Activated naive CD4-positive, alpha-beta T cell treated with anti-CD3 and anti-CD28 coated beads, Interleukin-2, amount 50 U/mL, for 16 hours (primary cell): ENCODE measurements around the gene IGSF9.
"Not testable (repeated sequence)": the region's sequence is repeated elsewhere in the genome, so short reads cannot be mapped to it uniquely, and the experiment has no call there.

Source experiments
- DNase-seq: peaks from one replicate; pipeline ENCODE4 v3.0.0-alpha.2; 2020

Gene IGSF9

DNA sequence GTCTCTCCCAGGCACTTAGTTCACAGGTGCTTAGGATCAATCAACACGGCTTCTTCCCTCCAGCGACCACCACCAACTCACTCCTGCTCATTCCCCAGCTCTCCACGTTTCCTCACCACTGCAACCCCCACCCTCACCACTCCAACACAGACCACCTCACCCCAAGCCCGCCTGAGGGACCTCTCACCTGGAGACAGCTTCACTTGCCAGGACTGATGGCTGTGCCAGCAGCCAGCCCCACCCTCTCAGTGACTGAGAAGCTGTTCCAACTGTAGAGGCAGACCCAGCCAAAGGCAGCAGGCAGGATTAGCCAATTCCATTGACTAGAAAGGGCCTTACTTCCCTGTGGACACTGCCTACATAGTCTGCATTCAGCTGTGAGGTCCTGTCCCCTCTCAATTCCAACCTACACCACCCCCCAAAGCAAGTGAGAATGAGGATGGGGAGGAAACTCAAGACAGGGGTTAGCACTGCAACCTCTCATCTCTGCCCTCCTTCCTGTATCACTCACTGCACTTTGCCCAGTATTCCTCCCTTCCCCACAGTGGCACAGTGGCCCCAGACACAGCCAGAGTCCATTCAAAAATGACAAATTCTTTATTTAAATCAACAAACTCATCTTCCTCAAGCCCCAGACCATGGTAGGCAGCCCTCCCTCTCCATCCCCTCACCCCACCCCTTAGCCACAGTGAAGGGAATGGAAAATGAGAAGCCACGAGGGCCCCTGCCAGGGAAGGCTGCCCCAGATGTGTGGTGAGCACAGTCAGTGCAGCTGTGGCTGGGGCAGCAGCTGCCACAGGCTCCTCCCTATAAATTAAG is 27.7 kb downstream of the IGSF9 start:
- DNase-seq = no peak

- no peak for DNase-seq
Observed at GRCh38 chr1:159916242-159917051, 29.0 kb downstream of the IGSF9 start.

GRCh38 chr1:159915571-159916241 is 29.7 kb downstream of the IGSF9 start:
- no peak for DNase-seq

DNA sequence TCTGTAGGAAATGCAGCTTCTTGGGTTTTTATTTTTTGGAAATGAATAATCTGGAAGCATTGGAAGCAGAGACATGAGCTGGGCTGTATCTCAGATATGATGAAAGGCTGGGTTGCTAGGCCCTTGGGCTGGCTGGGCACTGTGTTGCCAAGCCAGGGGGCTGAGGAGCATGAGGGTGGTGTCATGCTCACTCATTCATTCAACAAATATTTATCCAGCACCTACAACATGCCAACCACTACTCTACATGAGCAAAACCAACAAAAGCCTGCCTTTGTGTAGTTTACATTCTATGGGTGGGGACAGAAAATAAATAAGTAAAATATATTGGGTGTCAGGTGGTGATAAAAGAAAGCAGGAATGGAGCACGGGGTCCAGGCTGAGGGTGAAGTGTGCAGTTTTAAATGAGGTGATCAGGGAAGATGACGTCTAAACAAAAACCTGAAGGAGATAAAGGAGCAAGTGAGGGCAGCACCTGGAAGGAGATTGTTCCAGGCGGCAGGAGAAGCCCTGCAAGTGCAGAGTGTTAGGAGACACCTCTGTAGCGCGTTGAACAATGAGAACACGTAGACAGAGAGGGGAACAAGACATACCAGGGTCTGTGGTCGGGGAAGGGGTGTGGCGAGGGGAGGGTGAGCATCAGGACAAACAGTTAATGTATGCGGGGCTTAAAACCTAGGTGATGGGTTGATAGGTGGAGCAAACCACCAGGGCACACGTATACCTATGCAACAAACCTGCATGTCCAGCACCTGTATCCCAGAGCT is 31.0 kb downstream of the IGSF9 start:
- DNase-seq = no peak

GRCh38 chr1:159913451-159914192 is 31.8 kb downstream of the IGSF9 start:
- no peak for DNase-seq

GRCh38 chr1:159911326-159912070 is 33.9 kb downstream of the IGSF9 start:
- no peak for DNase-seq

GRCh38 chr1:159908031-159908940 is 37.1 kb downstream of the IGSF9 start:
- DNase-seq = no peak

DNA sequence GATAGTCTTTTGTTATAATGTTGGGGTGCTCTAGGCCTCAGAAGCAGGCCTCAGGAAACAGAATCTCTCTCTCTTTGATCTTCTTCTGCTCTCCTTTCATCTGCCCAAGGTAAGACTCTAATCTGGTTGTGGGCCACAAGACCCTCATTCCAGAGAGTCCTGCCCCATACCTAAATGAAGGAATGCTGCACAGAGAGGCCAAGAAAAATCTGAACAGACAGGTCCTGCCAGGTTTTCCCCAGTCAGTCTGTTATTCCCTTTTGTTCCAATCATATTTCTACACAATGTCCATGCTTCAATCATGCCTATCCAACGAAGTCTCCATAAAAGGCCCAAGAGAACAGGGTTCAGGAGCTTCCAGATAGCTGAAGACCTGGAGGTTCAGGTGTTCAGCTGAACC is 38.5 kb downstream of the IGSF9 start:
- no peak for DNase-seq

- not testable (repeated sequence) for DNase-seq
Observed at GRCh38 chr1:159904036-159904435, 41.4 kb downstream of the IGSF9 start.

DNA sequence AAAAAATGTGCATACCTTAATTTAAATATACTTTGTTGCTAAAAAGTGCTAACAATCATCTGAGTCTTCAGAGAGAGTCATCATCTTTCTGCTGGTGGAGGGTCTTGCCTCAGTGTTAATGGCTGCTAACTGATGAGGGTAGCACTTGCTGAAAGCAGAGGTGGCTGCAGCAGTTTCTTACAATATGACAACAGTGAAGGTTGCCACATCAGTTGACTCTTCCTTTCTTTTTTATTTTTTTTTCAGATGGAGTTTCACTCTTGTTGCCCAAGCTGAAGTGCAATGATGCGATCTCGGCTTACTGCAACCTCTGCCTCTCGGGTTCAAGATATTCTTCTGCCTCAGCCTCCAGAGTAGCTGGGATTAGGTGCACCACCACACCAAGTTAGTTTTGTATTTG is 42.9 kb downstream of the IGSF9 start:
- DNase-seq = no peak

DNA sequence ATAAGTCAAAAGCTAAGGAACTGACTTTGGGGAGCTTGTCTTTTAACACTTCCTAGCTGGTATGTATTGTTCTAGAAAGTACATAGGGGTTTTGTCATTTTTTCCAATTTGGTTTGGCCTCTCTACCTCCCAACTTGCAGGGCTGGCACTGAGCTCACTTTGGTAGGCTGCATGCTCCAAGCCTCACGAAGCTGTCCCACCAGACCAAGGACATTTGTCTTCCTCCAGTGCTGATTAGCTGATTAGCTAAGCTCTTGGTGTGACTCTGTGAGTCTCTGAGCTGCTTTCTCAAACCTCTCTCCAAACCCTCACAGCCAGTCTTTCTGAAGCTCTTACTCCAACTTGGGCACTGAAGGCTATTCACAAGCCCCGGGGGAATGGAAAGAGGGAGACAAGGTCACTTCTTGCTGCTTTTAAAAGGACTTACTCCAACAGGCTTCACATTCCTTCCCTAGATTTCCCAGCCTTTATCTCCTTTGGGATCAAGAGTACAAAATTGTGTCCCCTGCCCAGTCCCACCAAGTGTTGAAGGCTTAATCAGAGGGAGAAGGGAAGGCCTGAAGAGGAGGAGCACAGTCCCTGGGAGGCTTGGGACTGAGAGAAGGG is 44.6 kb downstream of the IGSF9 start:
- no peak for DNase-seq

GRCh38 chr1:159900086-159900680 is 45.2 kb downstream of the IGSF9 start, which contains the start of gene CFAP45:
Gene CFAP45, minus strand, starts transcription at chr1:159900165. Its CDS starts 67 bp downstream, at chr1:159900098.
- DNase-seq = no peak

- not testable (repeated sequence) for DNase-seq
Observed at GRCh38 chr1:159899634-159900033, 45.8 kb downstream of the IGSF9 start.

- no peak for DNase-seq
Observed at GRCh38 chr1:159898527-159898926, 46.9 kb downstream of the IGSF9 start.

- no peak for DNase-seq
Observed at GRCh38 chr1:159897962-159898361, 47.5 kb downstream of the IGSF9 start.

- DNase-seq = no peak
Observed at GRCh38 chr1:159896546-159896930, 48.9 kb downstream of the IGSF9 start.

DNA sequence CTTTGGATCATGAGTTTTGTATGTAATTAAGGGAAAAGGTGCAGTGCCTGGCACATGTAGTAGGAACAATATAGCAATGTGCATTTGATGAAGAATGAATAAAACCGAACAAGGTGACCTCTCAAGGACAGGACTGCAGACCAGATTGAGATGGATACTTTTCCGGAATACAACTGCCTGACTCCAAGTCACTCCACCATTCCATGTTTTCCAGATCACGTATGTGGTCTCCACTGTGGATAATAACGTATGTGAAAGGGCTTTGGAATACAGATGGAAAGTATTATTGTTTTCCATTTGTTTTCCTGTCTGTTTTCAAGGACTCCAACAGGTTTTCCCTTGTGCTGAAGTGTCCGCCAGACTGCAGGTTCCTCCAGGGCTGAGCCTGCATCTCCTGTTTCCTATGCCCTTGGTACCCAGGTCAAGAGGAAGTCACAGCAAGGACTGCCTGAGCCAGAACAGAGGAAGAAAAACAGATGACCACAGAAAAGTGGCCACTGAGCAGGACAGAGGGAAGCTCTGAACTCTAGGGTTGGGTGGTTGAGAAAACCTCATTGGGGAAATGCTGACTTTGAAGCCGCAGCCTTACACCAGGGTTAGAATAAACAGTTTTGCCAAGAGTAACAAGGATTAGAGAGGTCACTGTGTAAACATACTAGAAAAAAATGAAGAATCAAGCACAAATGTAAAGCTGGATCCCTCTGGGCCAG is 49.4 kb downstream of the IGSF9 start:
- no peak for DNase-seq

DNA sequence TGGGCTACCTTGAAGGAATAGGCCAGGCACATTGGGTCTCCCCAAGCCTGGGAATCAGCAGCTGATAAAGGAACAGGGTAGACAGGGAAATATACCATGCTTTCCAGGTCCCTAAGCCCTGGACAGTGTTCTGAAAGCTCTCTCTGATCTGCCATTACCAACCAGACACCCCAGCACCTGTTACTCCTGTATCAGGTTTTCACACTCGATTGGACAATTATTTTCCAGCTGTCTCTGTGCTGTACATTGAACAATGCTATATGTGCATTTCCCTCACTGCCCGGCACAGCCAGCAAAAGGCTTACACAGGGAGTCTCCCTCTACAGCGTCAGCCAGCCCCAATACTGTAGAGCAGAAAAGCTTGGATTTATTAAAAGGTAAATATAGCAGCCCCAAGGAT is 50.1 kb downstream of the IGSF9 start:
- DNase-seq = no peak

DNA sequence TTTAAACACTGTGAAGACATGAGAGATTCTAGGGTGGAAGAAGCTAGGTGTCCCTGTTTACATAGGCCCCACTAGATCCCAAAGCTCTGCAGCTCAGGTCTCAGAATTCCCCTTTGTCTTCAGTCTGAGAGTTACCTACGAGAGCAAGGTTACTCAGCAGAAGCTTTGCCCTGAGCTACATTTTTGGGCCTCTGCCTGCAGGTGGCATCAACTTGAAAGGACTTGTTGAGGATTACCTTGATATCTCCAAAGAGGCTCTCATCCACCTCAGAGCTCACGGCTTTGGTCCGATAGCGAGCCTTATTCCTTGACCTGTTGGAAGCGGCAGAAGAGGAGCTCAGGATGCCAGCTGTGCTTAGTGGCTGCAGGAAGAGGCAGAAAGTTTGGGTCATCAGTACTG is 52.5 kb downstream of the IGSF9 start:
- no peak for DNase-seq
